ENCODE data around the gene TSHZ2.

DNA sequence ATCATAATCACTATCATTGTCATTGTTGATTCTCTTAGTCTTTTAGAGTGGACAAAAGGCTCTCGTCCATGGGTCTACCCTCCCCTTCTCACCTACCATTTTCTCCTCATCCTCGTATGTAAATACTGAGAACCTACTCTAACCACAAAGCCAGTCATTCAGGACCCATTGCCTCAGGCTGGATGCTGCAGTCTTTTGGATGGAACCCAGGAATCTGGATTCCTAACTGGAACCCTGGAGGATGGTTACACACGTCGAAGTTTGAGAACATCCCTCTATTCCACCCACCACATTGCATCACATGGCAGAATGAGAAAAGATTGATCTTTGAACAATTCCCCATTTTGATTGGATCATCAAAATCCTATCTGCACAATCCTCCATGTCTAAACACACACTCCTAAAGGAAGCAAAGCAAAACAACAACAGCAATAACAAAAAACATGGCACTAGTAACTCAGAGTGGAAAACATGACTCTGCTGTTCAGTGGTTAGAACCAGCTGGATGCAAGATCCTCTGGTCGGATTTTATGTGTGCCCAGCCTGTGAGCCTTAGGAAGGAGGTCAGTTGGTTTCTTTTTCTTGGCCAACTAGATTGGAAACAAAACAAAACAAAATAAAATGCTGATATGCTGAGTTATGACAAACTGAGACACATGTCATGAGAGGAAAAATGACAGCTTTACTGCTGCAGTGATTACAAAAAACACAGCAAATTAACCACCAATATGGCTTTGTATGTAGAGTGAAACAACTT lies 38.0 kb downstream of the TSHZ2 start:
- TF ChIP-seq, protein P1, sequence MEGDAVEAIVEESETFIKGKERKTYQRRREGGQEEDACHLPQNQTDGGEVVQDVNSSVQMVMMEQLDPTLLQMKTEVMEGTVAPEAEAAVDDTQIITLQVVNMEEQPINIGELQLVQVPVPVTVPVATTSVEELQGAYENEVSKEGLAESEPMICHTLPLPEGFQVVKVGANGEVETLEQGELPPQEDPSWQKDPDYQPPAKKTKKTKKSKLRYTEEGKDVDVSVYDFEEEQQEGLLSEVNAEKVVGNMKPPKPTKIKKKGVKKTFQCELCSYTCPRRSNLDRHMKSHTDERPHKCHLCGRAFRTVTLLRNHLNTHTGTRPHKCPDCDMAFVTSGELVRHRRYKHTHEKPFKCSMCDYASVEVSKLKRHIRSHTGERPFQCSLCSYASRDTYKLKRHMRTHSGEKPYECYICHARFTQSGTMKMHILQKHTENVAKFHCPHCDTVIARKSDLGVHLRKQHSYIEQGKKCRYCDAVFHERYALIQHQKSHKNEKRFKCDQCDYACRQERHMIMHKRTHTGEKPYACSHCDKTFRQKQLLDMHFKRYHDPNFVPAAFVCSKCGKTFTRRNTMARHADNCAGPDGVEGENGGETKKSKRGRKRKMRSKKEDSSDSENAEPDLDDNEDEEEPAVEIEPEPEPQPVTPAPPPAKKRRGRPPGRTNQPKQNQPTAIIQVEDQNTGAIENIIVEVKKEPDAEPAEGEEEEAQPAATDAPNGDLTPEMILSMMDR (IDR thresholded peaks at IDR 0.05; ENCODE audit: poor library complexity, severe bottlenecking), result no peak
- TF ChIP-seq POLR2AphosphoS5 (IDR thresholded peaks at IDR 0.05) (no peak), RAD21 (conservative IDR thresholded peaks at IDR 0.05) (no peak), EZH2 (IDR thresholded peaks at IDR 0.05; ENCODE audit: borderline replicate concordance, insufficient read depth, low read length, poor library complexity, severe bottlenecking) (no peak), MXI1 (conservative IDR thresholded peaks at IDR 0.05; ENCODE audit: poor library complexity, severe bottlenecking) (no peak)
- TF ChIP-seq, protein P2, sequence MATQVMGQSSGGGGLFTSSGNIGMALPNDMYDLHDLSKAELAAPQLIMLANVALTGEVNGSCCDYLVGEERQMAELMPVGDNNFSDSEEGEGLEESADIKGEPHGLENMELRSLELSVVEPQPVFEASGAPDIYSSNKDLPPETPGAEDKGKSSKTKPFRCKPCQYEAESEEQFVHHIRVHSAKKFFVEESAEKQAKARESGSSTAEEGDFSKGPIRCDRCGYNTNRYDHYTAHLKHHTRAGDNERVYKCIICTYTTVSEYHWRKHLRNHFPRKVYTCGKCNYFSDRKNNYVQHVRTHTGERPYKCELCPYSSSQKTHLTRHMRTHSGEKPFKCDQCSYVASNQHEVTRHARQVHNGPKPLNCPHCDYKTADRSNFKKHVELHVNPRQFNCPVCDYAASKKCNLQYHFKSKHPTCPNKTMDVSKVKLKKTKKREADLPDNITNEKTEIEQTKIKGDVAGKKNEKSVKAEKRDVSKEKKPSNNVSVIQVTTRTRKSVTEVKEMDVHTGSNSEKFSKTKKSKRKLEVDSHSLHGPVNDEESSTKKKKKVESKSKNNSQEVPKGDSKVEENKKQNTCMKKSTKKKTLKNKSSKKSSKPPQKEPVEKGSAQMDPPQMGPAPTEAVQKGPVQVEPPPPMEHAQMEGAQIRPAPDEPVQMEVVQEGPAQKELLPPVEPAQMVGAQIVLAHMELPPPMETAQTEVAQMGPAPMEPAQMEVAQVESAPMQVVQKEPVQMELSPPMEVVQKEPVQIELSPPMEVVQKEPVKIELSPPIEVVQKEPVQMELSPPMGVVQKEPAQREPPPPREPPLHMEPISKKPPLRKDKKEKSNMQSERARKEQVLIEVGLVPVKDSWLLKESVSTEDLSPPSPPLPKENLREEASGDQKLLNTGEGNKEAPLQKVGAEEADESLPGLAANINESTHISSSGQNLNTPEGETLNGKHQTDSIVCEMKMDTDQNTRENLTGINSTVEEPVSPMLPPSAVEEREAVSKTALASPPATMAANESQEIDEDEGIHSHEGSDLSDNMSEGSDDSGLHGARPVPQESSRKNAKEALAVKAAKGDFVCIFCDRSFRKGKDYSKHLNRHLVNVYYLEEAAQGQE (IDR thresholded peaks at IDR 0.05; ENCODE audit: borderline replicate concordance), result no peak
